OCI-LY1 (cell line): ENCODE data around the gene FLNC.

Experiments
- EZH2 ChIP-seq: fragments of 200-600 bp; sonication (generic), shearing (Covaris generic); IDR thresholded peaks from 2 replicates; pipeline ENCODE4 v1.8.0; 2017; ENCODE audit warnings: borderline replicate concordance, mixed run types, mild to moderate bottlenecking, antibody characterized with exemption, low read length, moderate library complexity, mixed read lengths
- TF ChIP-seq, protein P1 (sequence below): fragments of 200-600 bp; sonication (generic), shearing (Covaris generic); IDR thresholded peaks from 2 replicates; pipeline ENCODE4 v1.5.1; 2017; ENCODE audit warnings: mild to moderate bottlenecking, antibody characterized with exemption, low read length, moderate library complexity, mixed read lengths

DNA sequence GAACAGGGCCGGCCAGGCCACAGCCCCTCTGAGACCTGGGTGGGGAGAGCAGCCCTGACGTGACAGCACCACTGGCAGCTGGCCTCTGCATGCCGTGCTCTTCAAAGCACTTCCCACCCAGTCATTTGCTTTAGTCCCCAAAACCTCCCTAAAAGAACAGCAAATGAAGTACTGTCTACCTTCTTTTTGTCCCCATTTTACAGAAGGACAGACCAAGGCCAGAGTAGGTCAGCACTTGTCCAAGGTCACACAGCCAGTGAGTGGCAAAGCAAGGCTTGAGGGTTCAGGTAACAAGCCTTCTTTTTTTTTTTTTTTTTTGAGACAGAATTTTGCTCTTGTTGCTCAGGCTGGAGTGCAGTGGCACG is 47.5 kb downstream of the FLNC start:
- TF ChIP-seq, protein P1, sequence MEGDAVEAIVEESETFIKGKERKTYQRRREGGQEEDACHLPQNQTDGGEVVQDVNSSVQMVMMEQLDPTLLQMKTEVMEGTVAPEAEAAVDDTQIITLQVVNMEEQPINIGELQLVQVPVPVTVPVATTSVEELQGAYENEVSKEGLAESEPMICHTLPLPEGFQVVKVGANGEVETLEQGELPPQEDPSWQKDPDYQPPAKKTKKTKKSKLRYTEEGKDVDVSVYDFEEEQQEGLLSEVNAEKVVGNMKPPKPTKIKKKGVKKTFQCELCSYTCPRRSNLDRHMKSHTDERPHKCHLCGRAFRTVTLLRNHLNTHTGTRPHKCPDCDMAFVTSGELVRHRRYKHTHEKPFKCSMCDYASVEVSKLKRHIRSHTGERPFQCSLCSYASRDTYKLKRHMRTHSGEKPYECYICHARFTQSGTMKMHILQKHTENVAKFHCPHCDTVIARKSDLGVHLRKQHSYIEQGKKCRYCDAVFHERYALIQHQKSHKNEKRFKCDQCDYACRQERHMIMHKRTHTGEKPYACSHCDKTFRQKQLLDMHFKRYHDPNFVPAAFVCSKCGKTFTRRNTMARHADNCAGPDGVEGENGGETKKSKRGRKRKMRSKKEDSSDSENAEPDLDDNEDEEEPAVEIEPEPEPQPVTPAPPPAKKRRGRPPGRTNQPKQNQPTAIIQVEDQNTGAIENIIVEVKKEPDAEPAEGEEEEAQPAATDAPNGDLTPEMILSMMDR = no peak
- TF ChIP-seq EZH2 = no peak
